ENCODE measurements around the gene CPVL. TPM values are rescaled to one million over a fixed set of nuclear protein-coding genes. Genes with fewer than 3 reads are reported as not detected.

Gene CPVL
- total and polyA plus RNA-seq, 4 donors = 6.0 to 39.0 (median 12.9) TPM

DNA sequence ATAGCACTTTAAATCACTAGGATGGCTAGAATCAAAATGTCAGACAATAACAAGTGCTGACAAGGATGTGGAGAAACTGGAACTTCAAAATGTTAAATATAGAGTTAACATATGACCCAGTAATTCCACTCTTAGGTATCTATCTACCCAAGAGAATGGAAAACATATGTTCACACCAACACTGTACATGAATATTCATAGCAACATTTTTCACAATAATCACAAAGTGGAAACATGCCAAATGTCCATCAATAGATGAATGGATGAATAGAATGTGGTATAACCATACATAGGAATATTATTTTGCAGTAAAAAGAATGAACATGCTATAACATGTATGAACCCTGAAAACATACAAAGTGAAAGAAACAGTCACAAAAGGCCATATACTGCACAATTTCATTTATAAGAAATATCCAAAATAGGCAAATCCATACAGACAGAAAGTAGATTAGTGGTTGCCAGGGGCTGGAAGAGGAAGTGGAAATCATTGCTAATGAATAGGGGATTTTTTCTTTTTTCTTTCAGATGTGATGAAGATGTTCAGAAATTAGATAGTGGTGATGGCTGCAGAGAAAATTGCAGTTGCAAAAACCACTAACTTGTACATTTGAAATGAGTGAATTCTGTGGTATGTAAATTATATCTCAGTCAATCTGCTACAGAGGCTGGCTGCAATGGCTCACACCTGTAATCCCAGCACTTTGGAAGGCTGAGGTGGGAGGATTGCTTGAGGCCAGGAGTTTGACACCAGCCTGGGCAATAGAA is 93.0 kb downstream of the CPVL start:
- Histone ChIP-seq H3K36me3 (ENCODE audit: control insufficient read depth in 4 of 4, insufficient read depth in 3 of 4, low read depth in 1 of 4, low read length in 3 of 4) (no peaks in the 10 kb centered on the region), H3K27me3 (ENCODE audit: control insufficient read depth in 4 of 4, insufficient read depth in 4 of 4, low read length in 3 of 4) (no peaks in the 10 kb centered on the region), H3K27ac (ENCODE audit: low read depth in 1 of 2, low read length in 2 of 2) (no peak overlapping the region), H3K4me3 (ENCODE audit: low read depth in 1 of 3, low read length in 3 of 3) (no peak overlapping the region), H3K9me3 (ENCODE audit: control insufficient read depth in 4 of 4, low read length in 3 of 4) (no peaks in the 10 kb centered on the region), H3K9ac (ENCODE audit: low read depth in 1 of 2, low read length in 2 of 2) (no peak overlapping the region), H3K4me1 (ENCODE audit: control insufficient read depth in 4 of 4, insufficient read depth in 4 of 4, low read length in 3 of 4) (no peaks in the 10 kb centered on the region)
- DNase-seq (ENCODE audit: low spot score) = no peak
- TF ChIP-seq JUND (IDR thresholded peaks at IDR 0.05) (no peak), EGR1 (IDR thresholded peaks at IDR 0.05; ENCODE audit: low read depth in 2 of 2) (no peak), RXRA (IDR thresholded peaks at IDR 0.05) (no peak), REST (IDR thresholded peaks at IDR 0.05) (no peak), FOXA2 (IDR thresholded peaks at IDR 0.05) (no peak), HNF4G (IDR thresholded peaks at IDR 0.05) (no peak), FOXA1 (IDR thresholded peaks at IDR 0.05) (no peak), NR2F2 (IDR thresholded peaks at IDR 0.05) (no peak), ZBTB33 (IDR thresholded peaks at IDR 0.05) (no peak), GABPA (IDR thresholded peaks at IDR 0.05 in 1 of 2, conservative IDR thresholded peaks at IDR 0.05 in 1 of 2) (no peak), TAF1 (conservative IDR thresholded peaks at IDR 0.05) (no peak), SP1 (IDR thresholded peaks at IDR 0.05) (no peak)
- TF ChIP-seq, protein P1, sequence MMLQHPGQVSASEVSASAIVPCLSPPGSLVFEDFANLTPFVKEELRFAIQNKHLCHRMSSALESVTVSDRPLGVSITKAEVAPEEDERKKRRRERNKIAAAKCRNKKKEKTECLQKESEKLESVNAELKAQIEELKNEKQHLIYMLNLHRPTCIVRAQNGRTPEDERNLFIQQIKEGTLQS (IDR thresholded peaks at IDR 0.05) = no peak
- TF ChIP-seq, protein P2, sequence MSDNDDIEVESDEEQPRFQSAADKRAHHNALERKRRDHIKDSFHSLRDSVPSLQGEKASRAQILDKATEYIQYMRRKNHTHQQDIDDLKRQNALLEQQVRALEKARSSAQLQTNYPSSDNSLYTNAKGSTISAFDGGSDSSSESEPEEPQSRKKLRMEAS (IDR thresholded peaks at IDR 0.05) = no peak
- TF ChIP-seq, protein P3, sequence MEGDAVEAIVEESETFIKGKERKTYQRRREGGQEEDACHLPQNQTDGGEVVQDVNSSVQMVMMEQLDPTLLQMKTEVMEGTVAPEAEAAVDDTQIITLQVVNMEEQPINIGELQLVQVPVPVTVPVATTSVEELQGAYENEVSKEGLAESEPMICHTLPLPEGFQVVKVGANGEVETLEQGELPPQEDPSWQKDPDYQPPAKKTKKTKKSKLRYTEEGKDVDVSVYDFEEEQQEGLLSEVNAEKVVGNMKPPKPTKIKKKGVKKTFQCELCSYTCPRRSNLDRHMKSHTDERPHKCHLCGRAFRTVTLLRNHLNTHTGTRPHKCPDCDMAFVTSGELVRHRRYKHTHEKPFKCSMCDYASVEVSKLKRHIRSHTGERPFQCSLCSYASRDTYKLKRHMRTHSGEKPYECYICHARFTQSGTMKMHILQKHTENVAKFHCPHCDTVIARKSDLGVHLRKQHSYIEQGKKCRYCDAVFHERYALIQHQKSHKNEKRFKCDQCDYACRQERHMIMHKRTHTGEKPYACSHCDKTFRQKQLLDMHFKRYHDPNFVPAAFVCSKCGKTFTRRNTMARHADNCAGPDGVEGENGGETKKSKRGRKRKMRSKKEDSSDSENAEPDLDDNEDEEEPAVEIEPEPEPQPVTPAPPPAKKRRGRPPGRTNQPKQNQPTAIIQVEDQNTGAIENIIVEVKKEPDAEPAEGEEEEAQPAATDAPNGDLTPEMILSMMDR (IDR thresholded peaks at IDR 0.05; ENCODE audit: low read depth, low read length, missing input control) = no peak

DNA sequence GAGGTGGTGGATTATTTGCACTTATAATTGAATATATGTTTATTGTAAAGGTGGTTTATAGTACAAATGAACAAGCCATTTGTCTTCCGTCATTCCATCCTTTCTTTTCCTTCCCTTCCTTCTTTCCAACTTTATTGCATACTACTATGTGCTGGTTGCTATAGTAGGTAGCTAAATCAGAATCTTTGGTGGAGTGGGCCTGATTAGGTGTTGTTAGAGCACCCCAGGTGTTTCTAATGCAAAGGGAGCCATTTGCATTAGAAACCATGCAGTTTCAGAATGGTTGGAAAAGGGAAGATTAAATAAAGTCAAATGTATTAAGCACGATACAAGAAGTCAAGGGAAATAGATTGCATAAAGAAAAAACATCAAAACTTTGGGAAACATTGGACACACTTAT is 99.4 kb downstream of the CPVL start:
- WGBS = 94% methylated on average over 2 of the region's 2 CpGs
- no peaks in the 10 kb centered on the region for H3K4me1 ChIP-seq (ENCODE audit: control insufficient read depth in 4 of 4, insufficient read depth in 4 of 4, low read length in 3 of 4)
- no peak for TF ChIP-seq FOXA2 (IDR thresholded peaks at IDR 0.05)
- TF ChIP-seq, protein P1 (IDR thresholded peaks at IDR 0.05) = no peak
- TF ChIP-seq, protein P2 (IDR thresholded peaks at IDR 0.05) = no peak
- TF ChIP-seq HNF4G (IDR thresholded peaks at IDR 0.05) = no peak
- no peak for TF ChIP-seq SP1 (IDR thresholded peaks at IDR 0.05)
- TF ChIP-seq NR2F2 (IDR thresholded peaks at IDR 0.05) = no peak
- no peak for TF ChIP-seq FOXA1 (IDR thresholded peaks at IDR 0.05)
- TF ChIP-seq EGR1 (IDR thresholded peaks at IDR 0.05; ENCODE audit: low read depth in 2 of 2) = no peak
- TF ChIP-seq, protein P3 (IDR thresholded peaks at IDR 0.05; ENCODE audit: low read depth, low read length, missing input control) = no peak
- no peak for TF ChIP-seq GABPA (IDR thresholded peaks at IDR 0.05 in 1 of 2, conservative IDR thresholded peaks at IDR 0.05 in 1 of 2)
- no peak for TF ChIP-seq RXRA (IDR thresholded peaks at IDR 0.05)
- TF ChIP-seq YY1 (IDR thresholded peaks at IDR 0.05) = no peak
- TF ChIP-seq TAF1 (conservative IDR thresholded peaks at IDR 0.05) = no peak
- TF ChIP-seq ZBTB33 (IDR thresholded peaks at IDR 0.05) = no peak
- no peaks in the 10 kb centered on the region for H3K9me3 ChIP-seq (ENCODE audit: control insufficient read depth in 4 of 4, low read length in 3 of 4)
- H3K27me3 ChIP-seq (ENCODE audit: control insufficient read depth in 4 of 4, insufficient read depth in 4 of 4, low read length in 3 of 4) = no peaks in the 10 kb centered on the region
- no peaks in the 10 kb centered on the region for H3K36me3 ChIP-seq (ENCODE audit: control insufficient read depth in 4 of 4, insufficient read depth in 3 of 4, low read depth in 1 of 4, low read length in 3 of 4)
- H3K4me3 ChIP-seq (ENCODE audit: low read depth in 1 of 3, low read length in 3 of 3) = no peak overlapping the region
- no peak overlapping the region for H3K9ac ChIP-seq (ENCODE audit: low read depth in 1 of 2, low read length in 2 of 2)
- no peak for DNase-seq (ENCODE audit: low spot score)
- no peak overlapping the region for H3K27ac ChIP-seq (ENCODE audit: low read depth in 1 of 2, low read length in 2 of 2)
